GM21381 (cell line): ENCODE measurements around the gene PEX10.
A peak's percentile ranks its signal among the peaks of the same experiment; 100 is the strongest.
"Not testable (repeated sequence)": the region's sequence is repeated elsewhere in the genome, so short reads cannot be mapped to it uniquely, and the experiment has no call there.

Experiments
- ATAC-seq: cut with Tn5 transposase; IDR thresholded peaks from one replicate; pipeline ENCODE4 v1.9.1; 2021; ENCODE audit warnings: mild to moderate bottlenecking, moderate library complexity; ENCODE audit not compliant: unreplicated experiment

Gene PEX10

DNA sequence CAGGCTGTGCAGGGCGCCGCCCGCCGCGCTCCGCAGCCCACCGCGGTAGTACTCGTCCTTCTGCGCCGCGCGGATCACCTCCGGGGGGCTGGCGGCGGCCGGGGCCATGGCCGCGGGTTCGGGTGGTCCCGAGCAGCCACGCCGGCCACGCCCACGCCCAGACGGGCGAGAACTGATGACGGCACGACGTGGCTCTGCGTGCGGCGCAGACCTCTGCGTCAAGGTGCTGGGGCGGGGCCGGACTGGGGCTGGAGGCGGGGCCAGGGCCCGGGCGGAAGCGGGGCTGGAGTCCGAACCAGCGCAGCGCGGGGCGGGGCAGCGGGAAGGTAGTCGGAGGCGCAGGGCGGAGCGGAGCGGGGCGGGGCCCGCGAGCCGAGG is at the start of gene PEX10:
Gene PEX10 (minus strand): TSS at position 170 of the 378 bp plus-strand sequence. CDS start 62 bp downstream, at position 108.
- ATAC-seq: peak; percentile 82

DNA sequence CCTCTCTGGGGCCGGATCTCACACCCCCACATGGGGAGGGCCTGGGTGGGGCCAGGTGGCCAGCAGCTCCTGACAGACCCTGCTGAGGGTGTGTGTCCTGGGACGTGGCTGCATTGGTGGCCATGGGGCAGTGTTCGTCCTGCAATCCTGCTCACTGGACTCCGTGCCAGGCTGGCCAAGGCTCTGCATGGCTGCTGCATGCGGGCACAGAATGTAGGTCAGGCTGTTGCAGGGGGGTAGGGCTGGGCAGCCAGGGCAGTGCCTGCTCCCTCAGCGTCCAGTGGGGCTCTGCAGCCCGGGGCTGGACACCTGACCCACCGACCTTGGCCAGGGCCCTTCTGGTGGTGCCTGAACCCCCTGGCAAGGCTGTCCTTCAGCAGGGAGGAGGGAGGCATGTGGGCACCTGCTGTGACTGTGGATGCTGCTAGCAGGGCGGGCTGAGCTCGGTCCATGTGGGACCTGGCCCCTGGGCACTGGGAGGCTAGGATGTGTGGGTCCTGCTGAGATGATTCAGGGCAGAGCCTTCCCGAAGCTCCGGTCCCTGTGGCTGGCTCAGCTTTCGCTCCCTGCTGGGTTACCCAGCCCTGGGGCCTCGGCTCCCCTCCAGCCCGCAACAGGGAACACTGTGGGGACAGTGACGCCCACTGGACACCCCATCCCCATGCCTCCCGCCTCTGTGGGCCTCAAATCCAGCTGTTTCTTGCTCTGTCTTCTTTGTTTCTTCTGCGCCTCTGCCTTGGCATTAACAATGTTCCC is 48.8 kb upstream of the PEX10 start:
- no peak for ATAC-seq

DNA sequence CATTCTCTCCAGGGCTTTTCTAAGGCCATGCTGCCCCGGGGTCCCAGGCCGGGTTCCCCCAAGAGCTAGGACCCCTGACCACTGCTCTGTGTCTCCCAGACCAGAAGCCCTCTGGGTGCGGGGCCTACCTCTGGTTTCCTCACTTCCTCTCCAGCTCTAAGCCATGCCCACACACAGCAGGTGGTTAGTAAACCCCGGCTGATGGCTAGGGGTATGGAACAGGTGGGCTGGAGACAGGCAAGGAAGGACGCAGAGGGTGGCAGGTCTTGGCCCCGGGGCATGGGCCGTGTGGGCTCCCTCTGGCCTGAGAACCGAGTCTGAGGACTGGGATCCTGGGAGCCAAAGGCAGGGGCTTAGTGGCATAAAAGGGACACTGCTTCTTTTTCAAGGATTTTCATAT is 47.8 kb upstream of the PEX10 start:
- ATAC-seq: no peak

DNA sequence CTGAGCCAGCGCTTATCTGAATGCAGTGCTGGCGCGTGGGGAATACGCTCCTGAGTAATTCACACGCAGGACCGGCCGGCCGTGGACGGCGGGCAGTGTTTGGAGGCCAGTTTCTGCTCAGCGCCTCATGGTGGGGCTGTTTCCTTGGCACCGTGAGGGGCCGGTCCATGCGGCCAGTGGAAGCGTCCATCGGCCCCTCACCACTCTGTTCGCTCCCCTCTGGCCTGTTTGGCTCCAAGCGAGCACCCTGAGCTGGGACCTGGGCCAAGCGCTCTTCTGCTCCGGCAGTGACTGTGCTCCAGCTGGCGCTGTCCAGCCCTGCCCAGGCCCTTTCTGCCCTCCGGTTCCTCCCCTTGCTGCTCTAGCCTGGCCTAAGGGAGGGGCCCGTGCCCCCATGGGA is 47.4 kb upstream of the PEX10 start:
- no peak for ATAC-seq

DNA sequence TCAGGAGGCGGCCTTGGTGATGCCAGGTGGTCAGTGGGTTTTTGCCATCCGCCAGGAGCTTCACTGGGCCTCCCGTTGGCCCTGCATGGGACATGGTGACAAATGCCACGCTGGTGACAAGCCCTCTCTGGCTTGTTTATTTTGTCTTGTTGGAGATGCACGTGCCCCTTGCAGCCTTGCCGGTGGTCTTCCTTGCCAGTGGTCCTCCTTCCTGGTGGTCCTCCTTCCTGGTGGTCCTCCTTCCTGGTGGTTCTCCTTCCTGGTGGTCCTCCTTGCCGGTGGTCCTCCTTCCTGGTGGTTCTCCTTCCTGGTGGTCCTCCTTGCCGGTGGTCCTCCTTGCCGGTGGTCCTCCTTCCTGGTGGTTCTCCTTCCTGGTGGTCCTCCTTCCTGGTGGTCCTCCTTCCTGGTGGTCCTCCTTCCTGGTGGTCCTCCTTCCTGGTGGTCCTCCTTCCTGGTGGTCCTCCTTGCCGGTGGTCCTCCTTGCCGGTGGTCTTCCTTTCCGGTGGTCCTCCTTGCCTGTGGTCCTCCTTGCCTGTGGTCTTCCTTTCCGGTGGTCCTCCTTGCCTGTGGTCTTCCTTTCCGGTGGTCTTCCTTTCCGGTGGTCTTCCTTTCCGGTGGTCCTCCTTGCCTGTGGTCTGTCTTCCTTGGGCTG is 46.9 kb upstream of the PEX10 start:
- ATAC-seq: not testable (repeated sequence)

DNA sequence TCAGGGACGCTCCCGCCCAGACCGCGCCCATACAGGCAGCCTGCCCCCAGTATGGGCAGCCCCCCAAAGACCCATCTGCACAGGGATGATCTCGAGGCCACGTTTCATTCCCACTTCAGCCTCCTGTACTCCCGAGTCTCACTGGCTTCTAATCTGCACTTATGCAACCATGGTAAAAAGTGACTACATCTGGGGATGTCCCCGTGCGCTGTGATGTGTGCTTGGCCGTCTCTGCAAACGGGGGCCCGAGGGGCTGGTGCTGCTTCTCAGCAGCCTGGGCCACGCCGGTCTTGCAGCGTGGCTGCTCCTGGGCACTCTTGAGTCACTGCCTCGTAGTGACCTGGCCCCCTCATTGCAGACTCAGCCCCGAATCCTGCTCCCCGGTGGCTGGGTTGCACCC is 46.3 kb upstream of the PEX10 start:
- no peak for ATAC-seq

DNA sequence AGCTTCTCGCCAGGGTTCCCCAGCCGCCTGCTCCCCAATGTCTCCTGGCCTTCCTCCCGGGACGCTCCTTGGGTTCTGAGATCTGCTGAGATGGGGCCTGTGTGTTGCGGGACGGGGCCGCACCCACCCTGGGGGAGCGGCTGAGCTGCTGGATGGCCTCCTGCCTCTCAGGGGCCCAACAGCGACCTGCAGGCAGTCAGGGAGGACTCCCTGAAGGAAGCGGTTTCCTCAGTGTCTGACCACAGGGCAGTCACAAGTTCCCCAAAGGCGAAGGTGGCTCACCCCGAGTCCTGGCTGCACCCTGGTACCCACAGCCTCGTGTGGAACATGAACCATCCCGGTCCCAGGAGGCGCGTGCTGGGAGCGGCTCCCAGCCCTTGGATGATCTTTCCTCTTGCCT is 45.1 kb upstream of the PEX10 start:
- ATAC-seq: no peak

DNA sequence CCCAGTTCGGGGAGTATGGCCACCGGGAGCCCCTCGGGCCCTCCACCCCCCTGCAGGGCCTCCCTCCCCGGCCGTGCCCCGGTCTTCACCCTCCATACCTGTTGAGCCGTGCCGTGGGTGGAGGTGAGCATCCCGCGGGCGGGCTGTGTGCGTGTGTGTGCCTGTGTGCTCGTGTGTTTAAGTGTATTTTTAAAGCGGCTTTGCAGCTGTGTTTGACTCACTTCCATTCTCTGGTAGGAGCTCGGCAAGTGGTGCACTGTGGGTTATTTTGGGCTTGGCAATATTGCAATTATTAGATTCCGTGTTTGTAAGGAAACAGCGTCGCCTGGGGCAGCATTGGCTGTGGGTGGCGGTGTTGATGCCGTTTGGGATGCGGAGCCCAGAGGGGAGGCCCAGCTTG is 43.4 kb upstream of the PEX10 start:
- no peak for ATAC-seq

DNA sequence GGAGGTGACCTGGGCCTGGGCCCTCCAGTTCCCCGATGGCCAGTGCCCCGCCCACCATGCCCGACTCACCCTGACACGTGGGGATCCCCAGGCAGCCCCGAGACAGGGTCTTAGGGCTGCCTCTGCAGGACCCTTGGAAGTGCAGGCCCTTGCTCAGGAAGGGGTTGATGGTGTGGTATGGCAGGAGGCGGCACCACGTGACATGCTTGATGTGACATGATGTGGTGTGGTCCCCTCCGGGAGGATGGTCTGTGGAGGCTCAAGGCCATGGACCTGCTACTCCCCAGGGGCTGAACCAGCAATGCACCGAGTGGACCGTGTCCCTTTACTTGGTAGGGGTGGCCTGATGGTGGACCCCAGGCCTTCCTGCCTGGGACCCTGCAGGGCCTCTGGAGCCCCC is 41.9 kb upstream of the PEX10 start:
- no peak for ATAC-seq

DNA sequence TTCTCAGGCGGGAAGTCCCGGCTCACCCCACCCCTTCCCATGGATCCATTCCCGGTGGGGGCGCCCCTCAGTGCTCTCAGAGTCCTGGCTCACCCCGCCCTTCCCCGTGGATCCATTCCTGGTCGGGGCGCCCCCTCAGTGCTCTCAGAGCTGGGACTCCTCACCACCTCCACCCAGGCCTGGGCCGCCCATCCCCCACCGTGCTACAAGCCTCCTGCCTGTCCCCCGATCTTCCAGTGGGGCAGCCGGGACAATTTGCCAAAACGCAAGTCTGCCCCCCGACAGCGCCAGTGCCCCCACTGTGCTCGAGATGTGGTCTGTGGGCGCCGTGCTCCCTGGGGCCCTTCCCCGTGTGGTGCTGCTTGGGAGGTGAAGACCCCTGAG is 40.6 kb upstream of the PEX10 start:
- no peak for ATAC-seq

DNA sequence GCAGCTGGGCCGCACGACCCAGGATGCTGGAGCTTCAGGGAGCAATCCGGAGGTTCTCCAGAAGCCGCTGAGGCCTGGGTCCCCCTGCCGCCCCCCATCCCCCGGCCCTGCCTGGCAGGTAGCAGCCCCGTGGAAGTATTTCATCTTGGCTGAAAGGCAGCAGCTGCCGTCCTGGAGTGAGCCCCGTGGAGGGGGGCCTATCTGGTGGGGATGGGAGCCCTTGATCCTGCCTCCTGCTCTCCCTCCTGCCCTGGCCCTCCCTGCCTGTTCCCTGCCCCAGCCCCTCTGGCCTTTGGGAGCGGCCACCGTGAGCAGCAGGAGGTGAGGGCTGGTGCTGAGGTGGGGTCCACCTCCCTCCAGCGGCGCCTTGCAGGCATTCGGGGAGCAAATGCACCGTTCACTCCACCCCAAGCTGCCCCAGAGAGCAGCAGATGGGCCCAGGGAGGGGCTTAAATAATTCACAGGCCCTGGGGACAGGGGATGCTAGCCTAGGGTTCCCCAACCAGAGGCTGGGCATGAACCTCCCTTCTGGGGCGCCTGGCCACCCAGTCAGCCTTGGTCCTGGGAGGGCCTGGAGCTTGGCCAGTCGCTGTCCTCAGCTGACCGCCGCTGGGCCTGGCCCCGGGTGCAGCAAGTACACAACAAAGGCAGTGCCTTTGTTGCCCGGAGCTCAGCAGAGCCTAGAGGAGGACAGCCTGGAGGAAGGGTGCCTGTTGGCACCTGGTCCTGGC is 40.0 kb upstream of the PEX10 start:
- no peak for ATAC-seq

DNA sequence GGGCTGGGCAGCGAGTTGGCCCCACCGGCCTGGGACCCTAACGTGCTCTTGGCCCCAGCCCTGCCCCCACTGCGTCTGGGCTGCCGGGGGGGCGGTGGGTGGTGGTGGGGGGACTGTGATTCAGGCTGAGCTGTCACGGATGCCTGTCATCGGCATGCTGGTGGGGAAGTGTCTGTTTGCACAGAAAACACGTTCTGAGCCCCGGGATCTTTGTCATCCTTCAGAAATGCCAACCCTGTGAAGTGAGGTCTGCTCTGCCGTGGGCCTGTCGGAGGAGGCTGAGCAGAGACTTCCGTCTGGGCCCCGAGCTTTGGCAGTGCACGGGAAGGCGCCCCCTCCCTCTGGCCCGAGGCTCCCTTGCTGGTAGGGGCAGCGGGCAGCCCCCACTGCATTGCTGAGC is 39.4 kb upstream of the PEX10 start:
- no peak for ATAC-seq

DNA sequence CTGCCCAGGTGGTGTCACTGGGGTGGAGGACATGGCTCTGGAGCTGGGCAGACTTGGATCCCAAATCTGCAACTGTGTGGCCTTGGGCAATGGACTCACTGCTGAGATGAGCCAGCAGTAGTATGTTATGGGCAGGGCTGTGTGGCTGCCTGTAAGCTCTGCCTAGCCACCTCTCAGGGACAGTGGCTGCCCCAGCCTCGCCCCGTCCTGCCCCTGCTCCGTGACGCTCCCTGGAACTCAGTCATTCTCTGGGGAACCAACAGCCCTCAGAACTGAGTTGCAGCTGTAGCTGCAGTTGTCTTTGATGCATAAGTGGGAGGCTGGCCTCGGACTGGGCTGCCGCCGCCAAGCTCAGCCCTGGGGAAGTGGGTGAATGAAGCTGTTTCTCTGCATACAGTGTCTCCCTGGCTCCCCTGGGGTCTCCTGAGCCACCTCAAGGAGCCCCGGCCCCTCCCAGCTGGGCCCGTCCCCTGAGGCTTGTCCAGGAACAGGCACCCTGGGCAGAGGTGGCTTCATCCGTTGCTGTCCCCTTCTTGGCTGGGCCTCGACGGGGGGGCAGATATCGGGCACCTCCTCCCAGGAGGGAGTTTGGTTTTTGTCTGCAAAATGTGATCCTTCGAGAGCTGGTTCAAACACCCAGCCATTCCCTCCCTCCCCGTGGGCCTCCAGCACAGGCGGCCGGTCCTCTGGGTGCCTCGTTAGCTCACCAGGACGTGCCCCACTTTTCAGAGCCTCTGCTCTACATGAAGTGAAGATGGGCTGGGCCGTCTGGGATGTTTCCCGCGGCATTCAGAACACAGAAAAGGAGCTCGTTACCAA is 37.5 kb upstream of the PEX10 start:
- ATAC-seq: no peak

DNA sequence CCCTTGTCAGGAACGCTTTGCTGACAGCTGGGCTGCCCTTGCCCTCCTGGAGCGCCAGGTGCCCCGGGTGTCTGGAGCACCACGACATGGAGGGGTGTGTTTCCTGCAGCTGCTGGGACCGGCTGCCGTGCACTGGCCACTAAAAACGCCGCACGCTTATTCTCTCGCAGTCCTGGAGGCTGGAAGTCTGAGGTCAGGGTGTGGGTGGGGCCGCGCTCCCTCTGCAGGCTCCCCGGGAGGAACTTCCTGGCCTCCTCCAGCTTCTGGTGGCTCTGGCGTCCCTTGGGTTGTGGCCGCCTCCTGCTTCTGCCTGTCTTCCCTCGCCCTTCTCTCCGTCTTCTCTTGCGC is 35.7 kb upstream of the PEX10 start:
- ATAC-seq: no peak

DNA sequence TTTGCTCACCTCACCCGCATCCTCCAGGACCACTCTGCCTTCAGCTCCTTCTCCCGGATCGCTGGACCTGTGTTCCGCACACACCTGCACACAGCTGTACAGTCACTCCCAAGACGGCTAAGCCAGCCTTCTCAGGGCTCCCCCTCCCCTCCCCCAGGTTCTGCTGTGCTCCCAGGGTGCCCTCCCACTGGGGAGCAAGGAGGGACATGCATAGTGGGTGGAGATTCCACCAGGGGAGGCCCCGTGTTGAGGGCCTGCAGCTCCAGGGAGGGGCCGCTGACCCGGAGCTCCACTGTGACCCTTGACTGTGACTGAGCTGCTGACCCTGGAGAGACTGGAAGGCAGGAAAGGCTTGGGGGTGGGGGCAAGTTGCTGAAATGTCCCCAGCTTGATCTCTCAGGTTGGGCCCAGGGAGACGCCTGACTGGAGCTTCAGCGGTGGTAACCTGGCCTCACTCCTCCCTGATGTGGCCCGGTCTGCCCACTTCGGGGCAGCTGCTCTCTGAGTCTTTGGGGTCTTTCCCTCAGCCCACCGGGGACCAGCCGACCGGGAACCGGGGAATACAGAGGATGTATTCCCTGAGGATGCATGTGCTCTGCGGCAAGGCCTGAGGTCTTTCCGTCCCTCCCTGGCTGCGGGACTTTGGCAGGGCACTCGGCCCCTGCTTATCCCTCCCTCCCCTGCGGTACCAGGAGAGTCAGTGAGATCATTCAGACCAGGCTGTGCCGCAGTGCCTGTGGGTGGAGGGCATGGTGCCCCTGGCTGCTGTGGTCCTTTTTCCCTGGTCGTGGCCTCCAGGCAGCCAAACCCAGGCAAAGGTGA is 35.1 kb upstream of the PEX10 start:
- ATAC-seq: no peak

DNA sequence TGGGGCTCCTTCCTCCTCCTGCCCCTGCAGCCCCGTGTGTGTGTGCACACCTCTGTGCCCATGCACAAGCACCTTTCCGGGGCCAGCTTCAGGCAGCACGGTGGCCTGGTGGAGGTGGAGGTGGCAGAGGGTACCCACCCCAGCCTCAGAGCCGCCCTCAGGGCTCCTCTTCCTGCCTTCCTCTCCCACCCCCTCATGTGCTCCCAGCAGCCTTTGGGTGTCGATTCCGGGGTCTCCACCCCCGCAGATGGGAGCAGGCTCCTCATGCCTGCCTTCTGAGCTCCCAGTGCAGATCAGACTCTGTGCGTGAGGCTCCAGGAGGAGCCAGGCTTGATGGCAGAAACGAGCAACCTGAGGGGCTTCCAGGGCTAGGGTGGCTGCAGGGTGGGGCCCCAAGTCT is 34.5 kb upstream of the PEX10 start:
- ATAC-seq: no peak

DNA sequence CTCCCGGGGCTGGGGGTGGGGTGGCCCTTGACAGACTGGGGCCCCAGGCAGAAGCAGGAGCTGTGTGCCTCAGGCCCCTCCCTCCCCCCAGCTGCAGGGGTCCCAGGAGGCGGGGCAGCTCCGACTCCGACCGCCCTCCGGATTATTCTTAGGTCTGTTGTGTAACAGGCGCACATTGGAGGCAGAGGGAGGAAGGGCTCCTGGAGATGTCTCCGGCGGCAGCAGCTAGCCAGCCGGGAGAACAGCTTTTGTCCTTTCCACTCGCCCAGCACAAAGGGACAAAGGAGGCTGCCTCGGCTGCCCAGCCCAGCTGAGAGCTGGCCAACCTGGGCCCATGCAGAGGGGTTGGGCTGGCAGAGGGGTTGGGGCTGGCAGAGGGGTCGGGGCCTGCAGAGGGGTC is 34.0 kb upstream of the PEX10 start:
- ATAC-seq: no peak

DNA sequence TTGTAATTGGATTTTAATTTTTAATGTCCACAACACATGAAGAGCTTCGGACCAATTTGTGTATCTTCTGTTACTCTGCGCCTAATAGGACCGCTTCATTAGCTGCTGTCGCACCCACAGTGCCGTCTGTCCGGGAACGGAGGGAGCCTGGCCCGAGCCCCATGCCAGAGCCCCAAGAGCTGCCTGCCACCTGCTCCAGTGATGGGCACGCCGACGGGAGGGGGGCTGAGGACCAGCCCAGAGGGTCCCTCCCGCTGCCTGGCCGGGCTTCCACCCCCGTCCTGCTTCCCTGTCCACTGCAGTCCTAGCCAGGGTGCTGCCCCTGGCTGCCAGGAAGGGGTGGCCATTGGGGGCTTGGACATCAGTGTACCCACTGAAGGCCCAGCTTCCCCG is 33.5 kb upstream of the PEX10 start:
- ATAC-seq: no peak

DNA sequence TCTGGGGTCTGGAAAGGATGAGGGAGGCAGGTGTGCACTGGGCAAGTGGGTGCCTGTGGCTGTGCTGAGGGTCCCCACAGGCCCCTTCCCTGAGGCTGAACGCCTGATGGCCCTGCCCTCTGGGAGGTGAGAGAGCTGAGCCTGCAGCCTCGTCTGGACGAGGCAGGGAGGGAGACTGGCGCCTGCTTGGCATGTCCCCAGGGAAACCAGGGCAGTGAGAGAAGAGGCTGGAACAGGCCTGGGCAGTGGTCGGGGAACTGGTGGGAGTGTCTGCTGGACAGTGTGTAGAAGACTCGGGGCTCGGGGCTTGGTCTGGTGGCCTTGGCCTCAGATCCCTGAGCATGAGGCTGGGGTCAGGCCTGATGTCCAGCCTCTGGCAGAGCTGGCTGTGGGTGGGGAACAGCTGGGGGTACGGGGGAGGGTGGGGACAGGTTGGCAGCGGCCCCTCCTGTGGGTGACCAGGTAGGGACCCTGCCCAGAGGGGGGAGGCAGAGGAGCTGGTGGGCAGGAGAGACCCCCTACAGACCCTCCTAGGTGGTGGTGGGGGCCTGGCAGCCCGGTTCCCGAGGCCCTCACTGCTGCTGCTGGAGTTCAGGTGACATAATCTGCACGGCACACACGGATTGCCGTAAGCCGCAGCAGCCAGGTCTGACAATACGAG is 32.9 kb upstream of the PEX10 start:
- no peak for ATAC-seq

DNA sequence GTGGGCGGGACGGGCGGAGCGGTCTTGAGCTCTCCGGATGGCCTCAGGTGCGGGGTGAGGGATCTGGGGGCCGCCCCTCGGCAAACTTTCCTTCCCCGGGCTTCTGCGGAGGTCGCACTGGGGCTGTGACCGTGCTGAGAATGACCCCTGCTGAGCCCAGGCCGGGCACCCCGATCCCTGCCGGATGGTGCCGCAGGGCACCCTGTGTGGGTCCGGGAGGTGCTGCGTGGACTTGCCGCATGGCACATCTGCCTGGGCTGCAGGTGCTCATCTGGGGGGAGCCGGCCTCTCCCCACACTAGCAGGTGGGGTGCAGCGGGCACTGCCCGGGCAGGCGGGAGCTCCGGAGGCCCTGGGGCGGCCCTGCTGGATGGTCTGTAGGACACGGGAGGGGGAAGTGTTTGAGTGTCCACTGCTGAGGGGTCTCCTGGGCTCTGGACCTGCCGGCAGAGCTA is 31.8 kb upstream of the PEX10 start:
- no peak for ATAC-seq
